Fibroblast of lung (primary cell): Measurements from ENCODE around the gene EGF.

Experiments
- CTCF ChIP-seq, 2 donors: IDR thresholded peaks in 1 of 2; conservative IDR thresholded peaks in 1 of 2; 1 replicate in 1 of 2; 2 replicates in 1 of 2; pipeline ENCODE4 v1.5.1; 2011 to 2012; ENCODE audit warnings: low read length in 2 of 2, control low read depth in 1 of 2, inconsistent platforms in 1 of 2, low read depth in 1 of 2, mild to moderate bottlenecking in 1 of 2
- EZH2 ChIP-seq: IDR thresholded peaks from 2 replicates; pipeline ENCODE4 v1.5.1; 2012; ENCODE audit warnings: low read length, control low read depth, mild to moderate bottlenecking; ENCODE audit errors: missing control alignments

GRCh38 chr4:109966891-109967481, 54.3 kb downstream of the EGF start:
- TF ChIP-seq EZH2, result no peak
- no peak for TF ChIP-seq CTCF (conservative IDR thresholded peaks at IDR 0.05 in 1 of 2, IDR thresholded peaks at IDR 0.05 in 1 of 2; ENCODE audit: low read depth in 1 of 2, low read length in 2 of 2)
